EL (cell line): ENCODE data around the gene GLDC.
A peak's percentile ranks its signal among the peaks of the same experiment; 100 is the strongest.
"Not testable (repeated sequence)": the region's sequence is repeated elsewhere in the genome, so short reads cannot be mapped to it uniquely, and the experiment has no call there.

Experiments
- DNase-seq: peaks from one replicate; pipeline ENCODE4 v3.0.0-alpha.2; 2016

GLDC gene

DNA sequence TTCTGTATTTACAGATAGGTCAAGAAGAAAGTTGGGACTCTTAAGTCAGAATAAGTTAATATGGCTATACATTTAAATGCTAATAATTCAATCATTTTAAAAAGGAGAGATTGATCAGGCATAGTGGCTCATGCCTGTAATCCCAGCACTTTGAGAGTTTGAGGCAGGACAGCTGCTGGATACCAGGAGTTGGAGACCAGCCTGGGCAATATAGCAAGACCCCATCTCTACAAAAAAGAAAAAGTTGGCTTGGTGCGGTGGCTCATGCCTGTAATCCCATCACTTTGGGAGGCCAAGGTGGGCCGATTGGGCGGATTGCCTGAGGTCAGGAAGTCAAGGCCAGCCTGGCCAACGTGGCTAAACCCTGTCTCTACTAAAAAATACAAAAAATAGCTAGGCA is 15.0 kb upstream of the GLDC start:
- DNase-seq = no peak

DNA sequence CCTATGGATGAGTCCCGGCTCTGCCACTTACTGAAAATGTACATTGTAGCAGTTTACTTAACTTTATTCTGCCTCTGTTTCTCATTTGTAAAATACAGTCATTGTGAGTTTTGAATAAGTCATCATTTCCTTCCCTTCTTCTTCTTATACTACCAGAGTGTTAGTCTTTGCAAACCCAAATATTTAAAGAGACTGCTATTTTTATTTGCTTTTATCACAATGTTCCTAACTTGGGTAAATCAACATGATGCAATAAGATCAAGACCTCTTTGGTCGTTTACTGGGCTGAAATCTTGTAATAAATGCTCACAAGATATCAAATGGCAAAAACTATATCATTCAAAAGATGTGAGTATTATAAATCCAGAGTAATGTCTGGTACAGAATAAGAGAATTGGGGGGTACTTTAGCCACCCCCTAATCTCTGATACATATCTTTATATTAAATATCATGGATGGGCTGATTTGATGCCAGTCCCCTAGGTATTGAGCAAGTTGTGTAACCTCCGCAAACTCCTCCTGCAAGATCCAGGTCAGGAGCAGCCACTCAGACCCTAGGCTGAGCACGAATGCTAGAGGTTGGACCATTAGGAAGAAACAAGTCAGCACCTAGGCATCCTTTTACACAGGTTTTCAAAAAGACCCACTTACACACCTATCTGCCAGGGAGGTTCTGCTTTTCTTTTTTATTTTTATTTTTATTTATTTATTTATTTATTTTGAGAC is 13.3 kb upstream of the GLDC start:
- no peak for DNase-seq

DNA sequence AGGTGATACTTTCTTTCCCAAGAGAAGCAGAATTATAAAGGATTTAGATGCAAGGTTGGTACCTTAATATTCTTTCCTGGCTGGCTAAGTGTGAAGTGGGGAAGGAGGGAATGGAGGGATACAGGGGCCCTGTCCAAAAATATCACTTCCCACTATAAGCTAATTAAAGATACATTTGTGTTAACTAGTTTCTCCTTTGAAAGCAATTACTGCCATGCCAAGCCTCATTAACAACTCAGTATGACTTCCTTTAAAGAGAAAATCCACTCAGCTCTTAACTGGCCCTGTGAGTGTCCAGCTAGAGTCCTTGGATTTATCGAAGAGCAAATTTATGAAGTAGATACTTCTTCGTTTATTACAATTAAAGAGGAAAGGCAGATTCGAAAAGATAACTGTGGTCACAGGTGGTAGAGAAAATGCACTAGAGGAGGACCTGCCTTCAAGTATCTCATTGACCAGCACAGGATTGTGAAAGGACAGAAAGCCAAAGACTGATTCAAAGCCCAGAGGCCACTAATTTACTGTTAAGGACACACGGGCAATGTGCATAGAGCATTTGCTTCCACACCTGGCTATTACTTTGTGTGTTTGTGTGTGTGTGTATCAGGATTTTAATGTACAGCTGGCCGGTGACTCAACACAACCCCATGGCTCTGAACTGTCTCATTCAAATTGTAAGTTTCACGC is 11.2 kb upstream of the GLDC start:
- DNase-seq = no peak

DNA sequence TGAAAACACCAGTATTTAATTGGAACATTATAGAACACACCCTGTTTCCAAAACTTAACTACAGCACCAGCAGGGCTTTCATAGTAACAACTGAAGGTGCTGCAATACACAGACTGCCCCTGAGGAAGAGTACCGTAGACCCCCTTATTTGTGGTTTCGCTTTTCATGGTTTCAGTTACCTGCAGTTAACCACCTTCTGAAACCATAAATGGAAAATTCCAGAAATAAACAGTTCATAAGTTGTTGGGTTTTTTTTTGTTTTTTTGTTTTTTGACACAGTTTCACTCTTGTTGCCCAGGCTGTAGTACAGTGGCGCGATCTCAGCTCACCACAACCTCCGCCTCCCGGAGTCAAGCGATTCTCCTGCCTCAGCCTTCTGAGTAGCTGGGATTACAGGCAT is 9.5 kb upstream of the GLDC start:
- no peak for DNase-seq

DNA sequence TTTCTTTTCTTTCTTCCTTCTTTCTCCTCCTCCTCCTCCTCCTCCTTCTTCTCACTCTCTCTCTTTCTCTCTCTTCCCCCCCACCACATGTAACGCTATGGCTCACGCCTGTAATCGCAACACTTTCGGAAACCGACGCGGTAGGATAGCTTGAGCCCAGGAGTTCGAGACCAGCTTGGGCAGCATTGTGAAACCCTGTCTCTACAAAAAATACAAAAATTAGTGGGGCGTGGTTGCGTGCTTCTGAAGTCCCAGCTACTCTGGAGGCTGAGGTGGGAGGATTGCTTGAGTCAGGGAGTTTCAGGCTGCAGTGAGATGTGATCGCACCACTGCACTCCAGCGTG is 736 bp upstream of the GLDC start:
- DNase-seq = no peak

DNA sequence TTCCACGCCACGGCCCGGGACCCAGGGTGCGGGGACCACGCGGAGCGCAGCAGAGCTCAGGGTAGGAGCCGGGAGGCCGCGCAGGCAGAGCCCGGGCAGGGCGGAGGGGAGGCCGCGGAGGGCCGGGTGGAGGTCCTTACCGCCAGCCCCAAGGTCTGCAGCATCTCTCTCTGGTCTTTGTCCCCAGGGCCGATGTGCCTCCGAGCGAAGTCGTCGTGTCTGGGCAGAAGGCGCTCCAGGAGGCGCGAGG is 499 bp downstream of the GLDC start:
- DNase-seq = not testable (repeated sequence)

GRCh38 chr9:6644346-6645104 is 1.0 kb downstream of the GLDC start:
- no peak for DNase-seq

DNA sequence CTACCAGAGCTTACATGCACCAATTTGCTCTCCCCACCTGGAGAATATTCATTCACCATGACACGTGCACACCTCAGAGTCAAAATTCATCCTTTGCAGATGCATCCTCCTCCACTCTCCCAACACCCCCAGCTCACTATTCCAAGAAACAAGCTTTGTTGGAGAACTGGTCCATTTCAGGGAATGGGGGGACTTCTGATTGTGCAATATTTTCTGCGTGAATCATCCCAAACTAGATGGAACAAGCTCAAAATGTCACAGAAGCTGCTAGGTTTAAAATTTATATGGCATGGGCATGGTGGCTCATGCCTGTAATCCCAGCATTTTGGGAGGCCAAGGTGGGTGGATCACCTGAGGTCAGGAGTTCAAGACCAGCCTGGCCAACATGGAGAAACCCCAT is 3.6 kb downstream of the GLDC start:
- DNase-seq = no peak

DNA sequence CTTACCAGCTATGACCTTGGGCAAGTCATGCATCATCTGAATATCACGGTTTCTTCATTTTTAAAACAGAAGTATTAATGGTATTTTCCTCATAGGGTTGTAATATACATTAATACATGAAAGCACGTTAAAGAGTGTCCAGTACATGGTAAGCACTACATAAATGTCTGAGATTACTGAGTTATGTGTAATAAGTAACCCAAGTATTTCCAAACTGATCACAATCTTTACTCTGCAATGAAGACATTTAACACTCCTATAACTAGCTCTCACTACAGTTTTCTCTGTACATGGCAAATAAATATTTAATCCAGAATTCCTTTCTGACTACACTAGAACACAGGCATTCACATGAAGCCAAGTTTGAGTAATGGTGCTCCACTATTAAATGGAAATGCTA is 4.0 kb downstream of the GLDC start:
- peak; percentile 5 for DNase-seq

GRCh38 chr9:6641056-6641455 is 4.5 kb downstream of the GLDC start:
- DNase-seq = no peak

DNA sequence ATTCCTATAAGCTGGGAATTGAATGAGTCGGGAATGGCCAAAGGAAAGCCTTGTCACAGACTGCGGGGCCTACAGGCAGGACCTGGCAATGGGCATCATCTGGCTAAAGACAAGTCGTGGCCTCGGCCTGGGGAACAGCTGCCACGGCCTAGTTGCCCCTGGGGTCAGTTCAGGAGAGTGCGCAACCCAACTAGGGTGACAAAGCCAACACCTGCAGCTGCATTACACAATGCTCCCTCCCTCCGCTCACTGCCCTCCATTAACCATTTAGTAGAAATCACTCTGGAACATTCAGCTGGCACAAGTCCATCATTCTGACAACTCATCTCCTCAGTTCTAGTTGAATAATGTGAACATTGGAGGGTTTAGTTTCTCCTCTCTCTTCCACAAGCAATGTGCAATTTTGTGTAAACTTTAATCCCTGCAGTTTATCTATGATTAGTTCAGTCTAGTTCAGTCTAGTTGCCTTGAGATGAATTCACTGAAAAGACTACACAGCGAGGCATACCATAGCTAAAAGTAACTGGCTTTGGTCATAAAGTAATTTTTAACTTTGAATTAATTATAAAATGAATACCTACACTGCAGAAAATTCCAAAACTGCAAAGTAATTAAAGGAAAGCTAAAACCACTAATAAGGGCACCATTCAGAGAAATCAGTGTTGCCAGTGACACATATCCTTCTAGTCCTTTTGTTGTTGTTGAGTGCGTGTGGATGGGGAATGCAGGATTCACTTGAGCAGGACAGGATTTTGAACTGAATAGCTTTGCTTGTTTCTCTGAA is 5.1 kb downstream of the GLDC start:
- no peak for DNase-seq

GRCh38 chr9:6639622-6640021 is 5.9 kb downstream of the GLDC start:
- no peak for DNase-seq

- DNase-seq = no peak
Observed at GRCh38 chr9:6634444-6634843, 11.1 kb downstream of the GLDC start.

DNA sequence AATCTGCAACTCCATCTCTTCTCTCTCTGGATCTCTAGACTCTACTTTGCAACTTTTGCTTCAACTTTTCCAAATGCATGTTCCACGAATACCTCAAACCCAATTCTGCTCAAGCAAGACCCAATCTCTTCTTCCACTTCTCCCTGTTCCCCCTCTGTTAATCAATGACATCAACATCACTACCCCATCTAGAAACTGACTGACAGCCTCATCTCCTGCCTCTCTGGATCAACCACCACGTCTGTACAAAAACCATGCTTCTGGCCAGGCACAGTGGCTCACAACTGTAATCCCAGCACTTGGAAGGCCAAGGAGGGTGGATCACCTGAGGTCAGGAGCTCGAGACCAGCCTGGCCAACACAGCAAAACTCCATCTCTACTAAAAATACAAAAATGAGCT is 12.2 kb downstream of the GLDC start:
- no peak for DNase-seq

GRCh38 chr9:6632516-6633183 is 12.9 kb downstream of the GLDC start:
- DNase-seq = no peak

- DNase-seq = no peak
Observed at GRCh38 chr9:6631207-6631512, 14.4 kb downstream of the GLDC start.

- DNase-seq = no peak
Observed at GRCh38 chr9:6630502-6631206, 14.9 kb downstream of the GLDC start.

GRCh38 chr9:6628704-6629103 is 16.8 kb downstream of the GLDC start:
- DNase-seq = no peak

DNA sequence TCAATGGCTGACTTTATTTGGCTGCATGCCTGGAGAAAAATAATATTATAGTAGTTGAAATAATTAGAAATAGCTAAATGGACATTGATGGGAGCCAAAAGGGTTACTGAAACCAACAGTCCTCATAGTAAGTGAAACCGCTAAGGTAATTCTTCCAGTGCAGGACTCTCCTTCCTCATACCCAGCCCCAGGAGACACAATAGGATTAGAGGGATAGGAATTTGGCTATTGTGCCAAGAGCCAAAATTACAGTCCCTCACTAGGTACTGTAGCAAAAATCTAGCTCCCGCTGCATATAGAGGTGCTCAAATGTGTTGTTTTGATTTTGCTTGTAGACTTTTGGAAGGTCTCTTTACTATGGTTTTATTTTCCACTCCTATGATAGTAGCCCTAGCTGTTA is 20.2 kb downstream of the GLDC start:
- DNase-seq = no peak

- not testable (repeated sequence) for DNase-seq
Observed at GRCh38 chr9:6622784-6623183, 22.7 kb downstream of the GLDC start.

DNA sequence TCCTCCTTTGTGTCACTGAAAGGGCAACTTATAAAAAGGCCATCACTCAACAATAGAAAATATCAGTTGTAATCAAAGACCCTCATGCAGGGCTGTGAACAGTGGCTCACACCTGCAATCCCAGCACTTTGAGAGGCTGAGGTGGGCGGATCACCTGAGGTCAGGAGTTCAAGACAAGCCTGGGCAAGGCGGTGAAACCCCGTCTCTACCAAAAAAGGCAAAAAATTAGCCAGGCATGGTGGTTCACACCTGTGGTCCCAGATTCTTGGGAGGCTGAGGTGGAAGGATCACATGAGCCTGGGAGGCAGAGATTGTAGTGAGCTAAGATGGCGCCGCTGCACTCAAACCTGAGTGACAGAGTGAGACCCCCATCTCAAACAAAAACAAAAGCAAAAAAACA is 24.7 kb downstream of the GLDC start:
- no peak for DNase-seq

DNA sequence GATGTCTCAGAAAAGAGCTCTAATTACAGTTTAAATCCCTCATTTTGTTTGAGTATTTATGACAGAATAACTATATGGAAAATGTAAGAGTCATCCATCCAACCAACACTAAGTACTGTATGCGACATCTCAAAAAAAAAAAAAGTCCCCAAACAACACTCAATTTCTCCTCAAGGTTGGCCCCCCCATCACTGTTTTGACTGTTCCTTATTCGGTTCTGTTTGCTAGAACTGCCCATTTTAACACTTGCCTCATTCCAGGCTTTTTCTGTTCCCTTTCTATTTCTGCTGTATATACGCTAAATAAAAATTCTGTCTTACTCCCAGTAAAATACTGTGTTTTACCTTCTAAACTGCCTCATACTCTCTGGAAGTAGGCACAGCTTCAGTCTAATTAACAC is 25.2 kb downstream of the GLDC start:
- DNase-seq = no peak

GRCh38 chr9:6619909-6620308 is 25.6 kb downstream of the GLDC start:
- no peak for DNase-seq
